ENCODE data around the gene FAM83G.

Gene FAM83G

GRCh38 chr17:19005137-19005773, 691 bp upstream of the FAM83G start:
- no peak for DNase-seq

GRCh38 chr17:19003543-19004420, 782 bp downstream of the FAM83G start:
- DNase-seq, result peak; percentile 61 to 62

- DNase-seq, result no peak
These were observed 1.6 kb downstream of the FAM83G start for GRCh38 chr17:19002805-19003542.

GRCh38 chr17:19001907-19002590, 2.5 kb downstream of the FAM83G start:
- no peak for DNase-seq

GRCh38 chr17:19000531-19001325, 3.8 kb downstream of the FAM83G start:
- no peak for DNase-seq

GRCh38 chr17:18999911-19000310, 4.7 kb downstream of the FAM83G start:
- no peak for DNase-seq

- no peak for DNase-seq
These were observed 5.2 kb downstream of the FAM83G start for GRCh38 chr17:18999394-18999793.

- no peak for DNase-seq
These were observed 6.8 kb downstream of the FAM83G start for GRCh38 chr17:18997650-18998196.

- no peak for DNase-seq
These were observed 8.1 kb downstream of the FAM83G start for GRCh38 chr17:18996458-18996857.

GRCh38 chr17:18995220-18995619, 9.3 kb downstream of the FAM83G start:
- DNase-seq, result no peak

- DNase-seq, result no peak
These were observed 9.9 kb downstream of the FAM83G start for GRCh38 chr17:18994631-18995030.

GRCh38 chr17:18993905-18994526, 10.5 kb downstream of the FAM83G start:
- DNase-seq, result no peak

GRCh38 chr17:18992454-18993130, 12.0 kb downstream of the FAM83G start:
- DNase-seq, result no peak

GRCh38 chr17:18991531-18992315, 12.8 kb downstream of the FAM83G start:
- no peak for DNase-seq

- no peak for DNase-seq
These were observed 14.2 kb downstream of the FAM83G start for GRCh38 chr17:18990331-18990730.

GRCh38 chr17:18988546-18989173, 15.9 kb downstream of the FAM83G start:
- DNase-seq, result no peak

- DNase-seq, result no peak
These were observed 16.6 kb downstream of the FAM83G start for GRCh38 chr17:18987862-18988545.

- no peak for DNase-seq
These were observed 17.3 kb downstream of the FAM83G start for GRCh38 chr17:18987230-18987610.

Measured in activated CD4-positive, alpha-beta T cell treated with anti-CD3 and anti-CD28 coated beads, Interleukin-2, amount 50 U/mL, for 48 hours (primary cell).